ENCODE data around the gene LRRC56.
A peak's percentile ranks its signal among the peaks of the same experiment; 100 is the strongest.

The LRRC56 gene

GRCh38 chr11:576811-577610, 39.7 kb downstream of the LRRC56 start:
- 8 to 9% methylated on average over 46 of the region's 48 CpGs for whole genome bisulfite sequencing, 2 experiments
- Histone ChIP-seq H3K27ac (ENCODE audit: insufficient read depth, low read depth, low read length, poor library complexity, severe bottlenecking) (no peak overlapping the region), H3K27me3 (ENCODE audit: control insufficient read depth, insufficient read depth, low read length, poor library complexity, severe bottlenecking) (peaks cover 16% of the 10 kb centered on the region), H3K36me3 (ENCODE audit: control insufficient read depth, insufficient read depth, low read length) (peaks cover 7% of the 10 kb centered on the region), H3K4me3 (ENCODE audit: insufficient read depth, low read depth, low read length) (peak overlapping the region; percentile 66), H3K9me3 (ENCODE audit: control insufficient read depth, low read length) (no peaks in the 10 kb centered on the region), H3K4me1 (ENCODE audit: control insufficient read depth, insufficient read depth, low read length) (peaks cover 15% of the 10 kb centered on the region)

GRCh38 chr11:577611-577894, 40.2 kb downstream of the LRRC56 start:
- H3K27me3 ChIP-seq (ENCODE audit: control insufficient read depth, insufficient read depth, low read length, poor library complexity, severe bottlenecking) = peaks cover 16% of the 10 kb centered on the region
- no peaks in the 10 kb centered on the region for H3K9me3 ChIP-seq (ENCODE audit: control insufficient read depth, low read length)
- no peak overlapping the region for H3K27ac ChIP-seq (ENCODE audit: insufficient read depth, low read depth, low read length, poor library complexity, severe bottlenecking)
- 84 to 86% methylated on average over 6 of the region's 6 CpGs for WGBS, 2 experiments
- H3K4me3 ChIP-seq (ENCODE audit: insufficient read depth, low read depth, low read length) = peak overlapping the region; percentile 66
- H3K4me1 ChIP-seq (ENCODE audit: control insufficient read depth, insufficient read depth, low read length) = peaks cover 14% of the 10 kb centered on the region
- H3K36me3 ChIP-seq (ENCODE audit: control insufficient read depth, insufficient read depth, low read length) = peaks cover 7% of the 10 kb centered on the region

- Histone ChIP-seq H3K36me3 (ENCODE audit: control insufficient read depth, insufficient read depth, low read length) (peaks cover 12% of the 10 kb centered on the region), H3K27ac (ENCODE audit: insufficient read depth, low read depth, low read length, poor library complexity, severe bottlenecking) (no peak overlapping the region), H3K4me3 (ENCODE audit: insufficient read depth, low read depth, low read length) (no peak overlapping the region), H3K4me1 (ENCODE audit: control insufficient read depth, insufficient read depth, low read length) (peaks cover 14% of the 10 kb centered on the region), H3K27me3 (ENCODE audit: control insufficient read depth, insufficient read depth, low read length, poor library complexity, severe bottlenecking) (peaks cover 16% of the 10 kb centered on the region), H3K9me3 (ENCODE audit: control insufficient read depth, low read length) (no peaks in the 10 kb centered on the region)
- WGBS, 2 experiments = 94% methylated on average over 21 of the region's 21 CpGs
Observed at GRCh38 chr11:578276-579035, 41.1 kb downstream of the LRRC56 start.

GRCh38 chr11:579830-580601, 42.7 kb downstream of the LRRC56 start:
- no peak overlapping the region for H3K4me3 ChIP-seq (ENCODE audit: insufficient read depth, low read depth, low read length)
- H3K9me3 ChIP-seq (ENCODE audit: control insufficient read depth, low read length) = no peaks in the 10 kb centered on the region
- WGBS, 2 experiments = 96% methylated on average over 20 of the region's 20 CpGs
- H3K4me1 ChIP-seq (ENCODE audit: control insufficient read depth, insufficient read depth, low read length) = peaks cover 10% of the 10 kb centered on the region
- H3K27ac ChIP-seq (ENCODE audit: insufficient read depth, low read depth, low read length, poor library complexity, severe bottlenecking) = no peak overlapping the region
- peaks cover 17% of the 10 kb centered on the region for H3K36me3 ChIP-seq (ENCODE audit: control insufficient read depth, insufficient read depth, low read length)
- H3K27me3 ChIP-seq (ENCODE audit: control insufficient read depth, insufficient read depth, low read length, poor library complexity, severe bottlenecking) = peaks cover 6% of the 10 kb centered on the region

GRCh38 chr11:581342-581741, 44.0 kb downstream of the LRRC56 start:
- no peaks in the 10 kb centered on the region for H3K27me3 ChIP-seq (ENCODE audit: control insufficient read depth, insufficient read depth, low read length, poor library complexity, severe bottlenecking)
- H3K9me3 ChIP-seq (ENCODE audit: control insufficient read depth, low read length) = no peaks in the 10 kb centered on the region
- H3K4me3 ChIP-seq (ENCODE audit: insufficient read depth, low read depth, low read length) = no peak overlapping the region
- peaks cover 10% of the 10 kb centered on the region for H3K4me1 ChIP-seq (ENCODE audit: control insufficient read depth, insufficient read depth, low read length)
- no peak overlapping the region for H3K27ac ChIP-seq (ENCODE audit: insufficient read depth, low read depth, low read length, poor library complexity, severe bottlenecking)
- 95 to 97% methylated on average over 14 of the region's 14 CpGs for WGBS, 2 experiments
- peaks cover 21% of the 10 kb centered on the region for H3K36me3 ChIP-seq (ENCODE audit: control insufficient read depth, insufficient read depth, low read length)

- no peaks in the 10 kb centered on the region for H3K9me3 ChIP-seq (ENCODE audit: control insufficient read depth, low read length)
- no peaks in the 10 kb centered on the region for H3K27me3 ChIP-seq (ENCODE audit: control insufficient read depth, insufficient read depth, low read length, poor library complexity, severe bottlenecking)
- H3K36me3 ChIP-seq (ENCODE audit: control insufficient read depth, insufficient read depth, low read length) = peaks cover 26% of the 10 kb centered on the region
- no peak overlapping the region for H3K27ac ChIP-seq (ENCODE audit: insufficient read depth, low read depth, low read length, poor library complexity, severe bottlenecking)
- no peak overlapping the region for H3K4me3 ChIP-seq (ENCODE audit: insufficient read depth, low read depth, low read length)
- 96% methylated on average over 17 of the region's 17 CpGs for whole genome bisulfite sequencing, 2 experiments
- peaks cover 10% of the 10 kb centered on the region for H3K4me1 ChIP-seq (ENCODE audit: control insufficient read depth, insufficient read depth, low read length)
Observed at GRCh38 chr11:581752-582151, 44.4 kb downstream of the LRRC56 start.

- Histone ChIP-seq H3K36me3 (ENCODE audit: control insufficient read depth, insufficient read depth, low read length) (peaks cover 36% of the 10 kb centered on the region), H3K4me3 (ENCODE audit: insufficient read depth, low read depth, low read length) (no peak overlapping the region), H3K27me3 (ENCODE audit: control insufficient read depth, insufficient read depth, low read length, poor library complexity, severe bottlenecking) (no peaks in the 10 kb centered on the region), H3K27ac (ENCODE audit: insufficient read depth, low read depth, low read length, poor library complexity, severe bottlenecking) (no peak overlapping the region), H3K4me1 (ENCODE audit: control insufficient read depth, insufficient read depth, low read length) (no peaks in the 10 kb centered on the region), H3K9me3 (ENCODE audit: control insufficient read depth, low read length) (no peaks in the 10 kb centered on the region)
- WGBS, 2 experiments = 94 to 97% methylated on average over 10 of the region's 10 CpGs
Observed at GRCh38 chr11:584287-584686, 47.0 kb downstream of the LRRC56 start.

- whole genome bisulfite sequencing, 2 experiments = 95 to 97% methylated on average over 32 of the region's 32 CpGs
- H3K4me1 ChIP-seq (ENCODE audit: control insufficient read depth, insufficient read depth, low read length) = no peaks in the 10 kb centered on the region
- H3K4me3 ChIP-seq (ENCODE audit: insufficient read depth, low read depth, low read length) = no peak overlapping the region
- no peaks in the 10 kb centered on the region for H3K27me3 ChIP-seq (ENCODE audit: control insufficient read depth, insufficient read depth, low read length, poor library complexity, severe bottlenecking)
- no peaks in the 10 kb centered on the region for H3K9me3 ChIP-seq (ENCODE audit: control insufficient read depth, low read length)
- H3K36me3 ChIP-seq (ENCODE audit: control insufficient read depth, insufficient read depth, low read length) = peaks cover 50% of the 10 kb centered on the region
- no peak overlapping the region for H3K27ac ChIP-seq (ENCODE audit: insufficient read depth, low read depth, low read length, poor library complexity, severe bottlenecking)
Observed at GRCh38 chr11:586376-587316, 49.3 kb downstream of the LRRC56 start.

- peaks cover 52% of the 10 kb centered on the region for H3K36me3 ChIP-seq (ENCODE audit: control insufficient read depth, insufficient read depth, low read length)
- no peaks in the 10 kb centered on the region for H3K9me3 ChIP-seq (ENCODE audit: control insufficient read depth, low read length)
- H3K4me3 ChIP-seq (ENCODE audit: insufficient read depth, low read depth, low read length) = no peak overlapping the region
- H3K27me3 ChIP-seq (ENCODE audit: control insufficient read depth, insufficient read depth, low read length, poor library complexity, severe bottlenecking) = no peaks in the 10 kb centered on the region
- 96 to 97% methylated on average over 8 of the region's 8 CpGs for WGBS, 2 experiments
- no peak overlapping the region for H3K27ac ChIP-seq (ENCODE audit: insufficient read depth, low read depth, low read length, poor library complexity, severe bottlenecking)
- no peaks in the 10 kb centered on the region for H3K4me1 ChIP-seq (ENCODE audit: control insufficient read depth, insufficient read depth, low read length)
Observed at GRCh38 chr11:587546-587945, 50.2 kb downstream of the LRRC56 start.

Data from ectodermal cell (in vitro differentiated cells).